ENCODE measurements around the gene IFT25.
"Not testable (repeated sequence)": the region's sequence is repeated elsewhere in the genome, so short reads cannot be mapped to it uniquely, and the experiment has no call there.

IFT25 gene

DNA sequence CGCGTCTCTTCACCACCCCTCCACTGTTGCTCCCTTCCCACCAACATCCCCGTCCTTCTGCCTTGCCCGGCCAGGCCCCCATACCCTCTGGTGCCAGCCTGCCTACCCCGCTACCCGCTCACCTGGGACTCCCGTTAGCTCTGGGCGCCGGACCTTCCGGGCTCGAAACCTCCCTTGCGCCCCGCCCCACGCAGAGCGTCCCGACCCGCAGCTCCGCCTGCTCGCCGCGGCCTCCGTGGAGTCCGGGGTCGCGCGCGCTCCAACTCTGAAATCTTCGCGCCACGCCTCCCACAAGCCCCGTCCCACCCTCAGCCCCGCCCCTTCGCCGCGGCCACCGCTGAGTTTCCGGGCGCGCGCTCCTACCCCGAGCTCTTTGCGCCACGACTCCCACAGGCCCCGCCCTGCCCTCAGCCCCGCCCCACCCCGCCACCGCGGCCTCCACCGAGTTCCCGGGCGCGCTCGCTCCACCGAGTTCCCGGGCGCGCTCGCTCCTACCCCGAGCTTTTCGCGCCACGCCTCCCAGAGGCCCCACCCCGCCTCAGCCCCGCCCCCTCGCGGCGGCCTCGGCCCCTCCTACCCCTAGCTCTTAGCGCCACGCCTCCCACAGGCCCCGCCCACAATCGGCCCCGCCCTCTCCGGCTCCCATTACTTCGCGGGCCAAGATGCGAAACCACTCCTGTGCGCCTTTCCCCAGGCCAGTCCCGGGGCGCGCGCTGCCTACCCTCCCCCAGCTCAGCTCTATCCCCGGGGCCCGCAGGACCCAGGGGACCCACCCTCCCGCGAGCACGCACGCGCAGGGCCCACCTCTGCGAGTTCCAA lies at the start of gene IFT25:
TSS of gene IFT25 (minus strand) at position 267 of the 819 bp plus-strand sequence. CDS start 5,617 bp downstream, outside the sequence.
- DNase-seq (ENCODE audit: low read depth, low spot score), result peak; percentile 93

DNA sequence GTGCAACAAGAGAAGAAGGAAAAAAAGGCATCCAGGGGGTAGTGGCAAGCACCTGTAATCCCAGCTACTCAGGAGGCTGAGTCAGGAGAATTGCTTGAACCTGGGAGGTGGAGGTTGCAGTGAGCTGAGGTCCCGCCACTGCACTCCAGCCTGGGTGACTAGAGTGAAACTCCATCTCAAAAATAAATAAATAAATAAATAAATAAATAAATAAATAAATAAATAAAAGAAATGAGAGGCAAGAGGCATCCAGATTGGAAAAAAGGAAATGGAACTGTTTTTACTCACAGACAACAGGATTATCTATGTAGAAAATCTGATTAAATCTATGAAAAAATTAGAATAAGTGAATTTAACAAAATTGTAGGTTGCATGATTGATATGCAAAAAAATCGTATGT lies 49.0 kb upstream of the IFT25 start:
- DNase-seq (ENCODE audit: low read depth, low spot score), result not testable (repeated sequence)

DNA sequence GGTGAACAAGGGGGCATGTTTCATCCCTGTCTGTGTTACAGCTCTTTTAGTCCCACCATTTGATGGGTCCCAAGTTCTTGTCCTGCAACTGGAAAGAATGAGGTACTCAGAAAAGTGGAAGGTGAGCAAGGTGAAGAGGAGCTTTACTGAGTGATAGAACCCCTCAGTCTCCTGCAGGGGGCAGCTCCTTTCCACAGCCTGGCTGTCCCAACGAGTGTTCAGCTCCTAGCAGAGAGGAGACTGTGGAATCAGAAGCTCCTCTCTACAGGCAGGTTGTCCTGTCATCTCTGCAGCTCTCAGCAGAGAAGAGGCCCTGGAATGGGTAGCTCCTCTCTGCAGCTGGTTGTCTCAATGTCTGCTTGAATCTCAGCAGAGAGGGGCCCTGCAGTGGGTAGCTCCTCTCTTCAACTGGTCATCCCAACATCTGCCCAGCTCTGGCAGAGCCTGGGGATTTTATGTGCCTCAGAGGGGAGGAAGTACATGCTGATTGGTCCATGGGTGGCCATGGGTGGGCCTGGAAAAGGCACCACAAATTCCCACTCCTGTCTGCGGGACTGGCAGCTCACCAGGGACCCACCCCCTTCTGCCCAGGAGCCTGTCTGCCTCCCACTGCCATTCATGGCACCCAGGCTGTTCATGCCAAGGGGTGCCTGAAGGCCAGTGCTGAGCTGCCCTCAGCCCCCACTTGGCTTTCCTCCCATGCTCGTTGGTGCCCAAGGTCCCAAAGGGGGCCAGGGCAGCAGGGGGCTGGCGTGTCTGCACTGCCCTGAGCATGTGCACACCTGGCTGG lies 46.8 kb upstream of the IFT25 start:
- no peak for DNase-seq (ENCODE audit: low read depth, low spot score)

DNA sequence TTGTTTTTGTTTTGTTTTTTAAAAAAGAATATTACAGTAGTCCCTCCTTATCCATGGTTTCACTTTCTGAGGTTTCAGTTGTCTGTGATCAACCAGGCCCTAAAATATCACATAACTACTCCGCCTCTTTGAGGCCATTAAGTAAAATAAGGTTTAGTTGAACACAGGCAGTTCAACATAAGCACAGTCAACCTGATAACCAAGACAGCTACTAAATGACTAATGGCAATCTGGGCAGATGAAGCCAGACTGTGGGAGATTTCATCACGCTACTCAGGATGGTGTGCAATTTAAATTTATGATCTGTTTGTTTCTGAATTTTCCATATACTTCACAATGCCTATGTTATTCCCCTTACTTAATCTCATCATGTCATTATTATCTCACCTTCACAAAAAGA lies 42.4 kb upstream of the IFT25 start:
- no peak for DNase-seq (ENCODE audit: low read depth, low spot score)

GRCh38 chr1:53986458-53986857 lies 41.0 kb upstream of the IFT25 start:
- no peak for DNase-seq (ENCODE audit: low read depth, low spot score)

DNA sequence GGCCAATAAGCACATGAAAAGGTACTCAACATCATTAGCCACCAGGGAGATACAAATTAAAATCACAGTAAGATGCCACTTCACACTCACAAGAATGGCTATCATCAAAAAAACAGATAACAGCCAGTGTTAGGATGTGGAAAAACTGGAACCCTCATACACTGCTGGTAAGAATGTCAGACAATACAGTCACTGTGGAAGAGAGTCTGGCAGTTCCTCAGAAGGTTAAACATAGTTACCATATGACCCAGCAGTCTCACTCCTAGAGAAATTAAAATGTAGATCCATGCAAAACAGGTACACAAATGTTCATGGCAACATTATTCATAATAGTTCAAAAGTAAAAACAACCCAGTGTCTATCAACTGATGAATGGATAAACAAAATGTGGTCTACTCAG lies 39.2 kb upstream of the IFT25 start:
- no peak for DNase-seq (ENCODE audit: low read depth, low spot score)

DNA sequence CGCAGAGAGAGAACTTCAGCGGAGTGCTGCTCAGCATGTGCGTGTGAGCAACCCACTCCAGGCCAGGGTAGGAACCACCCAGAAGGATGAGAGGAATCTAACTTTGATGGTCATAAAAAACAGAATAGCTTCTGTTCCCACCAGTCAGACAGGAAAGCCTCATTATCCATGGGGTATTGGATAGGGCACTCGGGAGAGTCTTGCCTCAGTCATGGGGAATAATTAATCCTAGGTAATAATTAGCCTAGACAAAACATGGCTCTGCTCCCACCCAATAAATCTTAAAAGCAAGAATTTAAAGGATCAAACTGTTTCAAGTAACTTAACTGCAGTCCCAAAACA lies 37.2 kb upstream of the IFT25 start:
- DNase-seq (ENCODE audit: low read depth, low spot score), result no peak

- no peak for DNase-seq (ENCODE audit: low read depth, low spot score)
These were observed 36.7 kb upstream of the IFT25 start for GRCh38 chr1:53982034-53982762.

DNA sequence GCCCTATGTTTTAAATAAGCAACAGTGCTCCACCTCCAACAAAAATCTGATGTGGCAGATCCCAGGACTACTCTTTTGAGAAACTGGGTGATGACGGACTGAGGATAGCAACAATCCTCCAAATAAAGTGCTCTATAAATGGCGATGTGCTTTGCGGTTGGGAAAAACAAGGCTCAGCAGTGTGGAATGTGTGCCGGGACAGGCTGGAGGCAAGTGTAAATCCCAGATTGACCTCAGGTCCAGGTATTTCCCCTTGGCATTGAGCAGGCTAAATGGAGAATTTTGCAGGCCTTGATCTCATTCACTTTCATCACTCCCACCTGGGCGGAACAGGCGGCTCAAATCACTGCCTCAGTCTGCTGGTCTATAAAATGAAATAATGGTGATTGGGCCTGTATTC lies 35.7 kb upstream of the IFT25 start:
- DNase-seq (ENCODE audit: low read depth, low spot score), result no peak

GRCh38 chr1:53979712-53980450 lies 34.4 kb upstream of the IFT25 start:
- DNase-seq (ENCODE audit: low read depth, low spot score), result no peak

DNA sequence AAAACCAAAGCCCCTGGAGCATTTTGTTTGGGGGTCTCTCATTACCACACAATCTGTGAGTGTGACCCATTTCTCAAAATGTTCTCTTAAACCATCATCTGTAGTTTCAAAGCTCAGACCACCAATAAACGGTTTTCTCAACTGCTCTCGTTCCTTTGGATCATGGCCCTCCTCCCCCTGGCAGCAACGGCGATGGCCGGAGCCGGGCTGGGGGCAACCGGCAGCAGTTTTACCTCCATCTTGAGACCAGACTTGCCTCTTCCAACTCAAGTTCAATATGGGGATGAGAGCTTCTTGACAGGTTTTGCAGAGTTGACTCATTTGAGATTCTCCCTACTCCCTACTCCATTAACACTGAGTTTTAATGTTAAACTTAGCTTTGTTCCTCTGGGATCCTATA lies 30.4 kb upstream of the IFT25 start:
- DNase-seq (ENCODE audit: low read depth, low spot score), result no peak

DNA sequence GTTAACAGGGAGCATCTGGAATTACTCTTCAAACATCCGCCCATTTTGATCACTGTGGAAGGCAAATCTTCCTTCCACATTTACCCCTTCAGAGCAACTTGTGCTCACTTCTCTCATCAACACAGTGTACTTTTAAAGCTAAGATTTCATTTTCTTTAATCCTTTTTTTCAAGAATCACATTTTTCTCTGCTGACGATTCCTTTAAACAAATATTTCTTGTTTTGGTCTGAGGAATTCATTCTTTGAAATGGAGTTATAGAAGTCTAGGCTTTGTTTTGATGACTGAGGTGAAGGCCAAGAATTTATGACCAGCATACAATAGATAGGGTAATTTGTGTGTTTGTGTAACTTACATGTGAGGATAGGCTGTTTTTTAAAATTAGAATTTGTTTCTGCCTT lies 26.2 kb upstream of the IFT25 start:
- DNase-seq (ENCODE audit: low read depth, low spot score), result no peak

GRCh38 chr1:53969323-53969722 lies 23.8 kb upstream of the IFT25 start:
- not testable (repeated sequence) for DNase-seq (ENCODE audit: low read depth, low spot score)

- DNase-seq (ENCODE audit: low read depth, low spot score), result no peak
These were observed 22.6 kb upstream of the IFT25 start for GRCh38 chr1:53968125-53968513.

GRCh38 chr1:53967409-53968124 lies 22.1 kb upstream of the IFT25 start:
- DNase-seq (ENCODE audit: low read depth, low spot score), result no peak

GRCh38 chr1:53966794-53967193 lies 21.3 kb upstream of the IFT25 start:
- no peak for DNase-seq (ENCODE audit: low read depth, low spot score)

DNA sequence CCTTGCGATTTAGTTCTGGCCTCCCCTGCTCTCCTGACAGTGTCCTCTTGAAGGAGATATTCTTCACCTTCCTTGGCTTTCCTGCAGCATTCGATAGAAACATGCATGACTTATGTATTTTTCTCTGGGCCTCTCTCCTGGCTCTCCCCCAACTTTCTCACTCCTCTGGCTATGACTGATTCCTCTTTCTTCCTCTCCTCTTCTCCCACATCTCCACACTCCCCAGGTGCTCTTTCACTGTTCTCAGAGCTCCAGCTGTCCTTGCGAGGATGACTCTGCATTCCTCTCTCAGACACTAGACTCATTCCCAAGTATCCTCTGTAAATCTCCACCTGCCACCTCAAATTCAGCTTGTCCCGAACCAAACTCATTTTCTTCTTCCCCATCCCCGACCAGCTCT lies 18.6 kb upstream of the IFT25 start:
- no peak for DNase-seq (ENCODE audit: low read depth, low spot score)

GRCh38 chr1:53963460-53963859 lies 18.0 kb upstream of the IFT25 start:
- DNase-seq (ENCODE audit: low read depth, low spot score), result no peak

GRCh38 chr1:53962395-53962794 lies 16.9 kb upstream of the IFT25 start:
- DNase-seq (ENCODE audit: low read depth, low spot score), result no peak

- DNase-seq (ENCODE audit: low read depth, low spot score), result no peak
These were observed 14.3 kb upstream of the IFT25 start for GRCh38 chr1:53959664-53960250.

All from activated naive CD8-positive, alpha-beta T cell treated with anti-CD3 and anti-CD28 coated beads, Interleukin-2, amount 50 U/mL, for 16 hours (primary cell).